ENCODE measurements around the gene AMER3. TPM values are rescaled to one million over a fixed set of nuclear protein-coding genes. Genes with fewer than 3 reads are reported as not detected.

AMER3 gene
- total and polyA plus RNA-seq, 4 donors: not detected

- no peaks in the 10 kb centered on the region for H3K36me3 ChIP-seq (ENCODE audit: control insufficient read depth in 4 of 4, insufficient read depth in 3 of 4, low read depth in 1 of 4, low read length in 3 of 4)
- H3K27ac ChIP-seq (ENCODE audit: low read depth in 1 of 2, low read length in 2 of 2): no peak overlapping the region
- H3K27me3 ChIP-seq (ENCODE audit: control insufficient read depth in 4 of 4, insufficient read depth in 4 of 4, low read length in 3 of 4): peaks cover 0 to 2% (median 0%) of the 10 kb centered on the region in 4 donors
- no peaks in the 10 kb centered on the region for H3K9me3 ChIP-seq (ENCODE audit: control insufficient read depth in 4 of 4, low read length in 3 of 4)
- H3K9ac ChIP-seq (ENCODE audit: low read depth in 1 of 2, low read length in 2 of 2): no peak overlapping the region
- peaks cover 0 to 11% (median 6%) of the 10 kb centered on the region in 4 donors for H3K4me1 ChIP-seq (ENCODE audit: control insufficient read depth in 4 of 4, insufficient read depth in 4 of 4, low read length in 3 of 4)
- WGBS: 87% methylated on average over 3 of the region's 3 CpGs
- no peak for DNase-seq (ENCODE audit: low spot score)
- TF ChIP-seq, protein P1, sequence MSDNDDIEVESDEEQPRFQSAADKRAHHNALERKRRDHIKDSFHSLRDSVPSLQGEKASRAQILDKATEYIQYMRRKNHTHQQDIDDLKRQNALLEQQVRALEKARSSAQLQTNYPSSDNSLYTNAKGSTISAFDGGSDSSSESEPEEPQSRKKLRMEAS (IDR thresholded peaks at IDR 0.05): no peak
- TF ChIP-seq ATF3 (IDR thresholded peaks at IDR 0.05): no peak
- no peak overlapping the region for H3K4me3 ChIP-seq (ENCODE audit: low read depth in 1 of 3, low read length in 3 of 3)
These were observed 41.0 kb downstream of the AMER3 start for GRCh38 chr2:130796290-130796689.

GRCh38 chr2:130797493-130798435 lies 42.4 kb downstream of the AMER3 start:
- Histone ChIP-seq H3K4me3 (ENCODE audit: low read depth in 1 of 3, low read length in 3 of 3) (peak overlapping the region; percentile 73 to 78 (median 76)), H3K4me1 (ENCODE audit: control insufficient read depth in 4 of 4, insufficient read depth in 4 of 4, low read length in 3 of 4) (peaks cover 0 to 11% (median 6%) of the 10 kb centered on the region in 4 donors), H3K27me3 (ENCODE audit: control insufficient read depth in 4 of 4, insufficient read depth in 4 of 4, low read length in 3 of 4) (no peaks in the 10 kb centered on the region), H3K36me3 (ENCODE audit: control insufficient read depth in 4 of 4, insufficient read depth in 3 of 4, low read depth in 1 of 4, low read length in 3 of 4) (no peaks in the 10 kb centered on the region), H3K27ac (ENCODE audit: low read depth in 1 of 2, low read length in 2 of 2) (peak overlapping the region; percentile 52 to 75), H3K9ac (ENCODE audit: low read depth in 1 of 2, low read length in 2 of 2) (peak overlapping the region; percentile 2 to 31), H3K9me3 (ENCODE audit: control insufficient read depth in 4 of 4, low read length in 3 of 4) (no peaks in the 10 kb centered on the region)
- DNase-seq (ENCODE audit: low spot score): peak; percentile 86
- under 1% methylated on average over 96 of the region's 96 CpGs for WGBS
- TF ChIP-seq GABPA (IDR thresholded peaks at IDR 0.05 in 1 of 2, conservative IDR thresholded peaks at IDR 0.05 in 1 of 2) (no peak), YY1 (IDR thresholded peaks at IDR 0.05) (no peak), ATF3 (IDR thresholded peaks at IDR 0.05) (no peak), FOXA2 (IDR thresholded peaks at IDR 0.05) (no peak), RAD21 (IDR thresholded peaks at IDR 0.05) (peak; percentile 69 to 80), CTCF (IDR thresholded peaks at IDR 0.05; ENCODE audit: low read depth, low read length, missing input control) (peak; percentile 86), JUND (IDR thresholded peaks at IDR 0.05) (no peak), HNF4G (IDR thresholded peaks at IDR 0.05) (no peak), RXRA (IDR thresholded peaks at IDR 0.05) (no peak), HNF4A (conservative IDR thresholded peaks at IDR 0.05) (no peak), SP1 (IDR thresholded peaks at IDR 0.05) (no peak), TAF1 (conservative IDR thresholded peaks at IDR 0.05) (no peak), EGR1 (IDR thresholded peaks at IDR 0.05; ENCODE audit: low read depth in 2 of 2) (no peak)
- TF ChIP-seq, protein P2, sequence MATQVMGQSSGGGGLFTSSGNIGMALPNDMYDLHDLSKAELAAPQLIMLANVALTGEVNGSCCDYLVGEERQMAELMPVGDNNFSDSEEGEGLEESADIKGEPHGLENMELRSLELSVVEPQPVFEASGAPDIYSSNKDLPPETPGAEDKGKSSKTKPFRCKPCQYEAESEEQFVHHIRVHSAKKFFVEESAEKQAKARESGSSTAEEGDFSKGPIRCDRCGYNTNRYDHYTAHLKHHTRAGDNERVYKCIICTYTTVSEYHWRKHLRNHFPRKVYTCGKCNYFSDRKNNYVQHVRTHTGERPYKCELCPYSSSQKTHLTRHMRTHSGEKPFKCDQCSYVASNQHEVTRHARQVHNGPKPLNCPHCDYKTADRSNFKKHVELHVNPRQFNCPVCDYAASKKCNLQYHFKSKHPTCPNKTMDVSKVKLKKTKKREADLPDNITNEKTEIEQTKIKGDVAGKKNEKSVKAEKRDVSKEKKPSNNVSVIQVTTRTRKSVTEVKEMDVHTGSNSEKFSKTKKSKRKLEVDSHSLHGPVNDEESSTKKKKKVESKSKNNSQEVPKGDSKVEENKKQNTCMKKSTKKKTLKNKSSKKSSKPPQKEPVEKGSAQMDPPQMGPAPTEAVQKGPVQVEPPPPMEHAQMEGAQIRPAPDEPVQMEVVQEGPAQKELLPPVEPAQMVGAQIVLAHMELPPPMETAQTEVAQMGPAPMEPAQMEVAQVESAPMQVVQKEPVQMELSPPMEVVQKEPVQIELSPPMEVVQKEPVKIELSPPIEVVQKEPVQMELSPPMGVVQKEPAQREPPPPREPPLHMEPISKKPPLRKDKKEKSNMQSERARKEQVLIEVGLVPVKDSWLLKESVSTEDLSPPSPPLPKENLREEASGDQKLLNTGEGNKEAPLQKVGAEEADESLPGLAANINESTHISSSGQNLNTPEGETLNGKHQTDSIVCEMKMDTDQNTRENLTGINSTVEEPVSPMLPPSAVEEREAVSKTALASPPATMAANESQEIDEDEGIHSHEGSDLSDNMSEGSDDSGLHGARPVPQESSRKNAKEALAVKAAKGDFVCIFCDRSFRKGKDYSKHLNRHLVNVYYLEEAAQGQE (IDR thresholded peaks at IDR 0.05): no peak
- TF ChIP-seq, protein P3, sequence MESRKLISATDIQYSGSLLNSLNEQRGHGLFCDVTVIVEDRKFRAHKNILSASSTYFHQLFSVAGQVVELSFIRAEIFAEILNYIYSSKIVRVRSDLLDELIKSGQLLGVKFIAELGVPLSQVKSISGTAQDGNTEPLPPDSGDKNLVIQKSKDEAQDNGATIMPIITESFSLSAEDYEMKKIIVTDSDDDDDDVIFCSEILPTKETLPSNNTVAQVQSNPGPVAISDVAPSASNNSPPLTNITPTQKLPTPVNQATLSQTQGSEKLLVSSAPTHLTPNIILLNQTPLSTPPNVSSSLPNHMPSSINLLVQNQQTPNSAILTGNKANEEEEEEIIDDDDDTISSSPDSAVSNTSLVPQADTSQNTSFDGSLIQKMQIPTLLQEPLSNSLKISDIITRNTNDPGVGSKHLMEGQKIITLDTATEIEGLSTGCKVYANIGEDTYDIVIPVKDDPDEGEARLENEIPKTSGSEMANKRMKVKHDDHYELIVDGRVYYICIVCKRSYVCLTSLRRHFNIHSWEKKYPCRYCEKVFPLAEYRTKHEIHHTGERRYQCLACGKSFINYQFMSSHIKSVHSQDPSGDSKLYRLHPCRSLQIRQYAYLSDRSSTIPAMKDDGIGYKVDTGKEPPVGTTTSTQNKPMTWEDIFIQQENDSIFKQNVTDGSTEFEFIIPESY (IDR thresholded peaks at IDR 0.05): no peak

All from liver (tissue), 9 donors.